Loucy (cell line): ENCODE measurements around the gene FOXJ3.

Experiments
- H2AFZ ChIP-seq: fragments of 200-600 bp; sonication (generic); 2 replicates; pipeline ENCODE4 v1.6.0; 2016; ENCODE audit warnings: antibody characterized with exemption, mild to moderate bottlenecking, low read length, moderate library complexity
- H3F3A ChIP-seq: fragments of 200-600 bp; 2 replicates; pipeline ENCODE4 v1.6.0; 2016; ENCODE audit warnings: antibody characterized with exemption, low read depth, mild to moderate bottlenecking
- H3K27me3 ChIP-seq: fragments of 200-600 bp; sonication (generic); 2 replicates; pipeline ENCODE4 v1.6.1; 2014; ENCODE audit warnings: low read length, mild to moderate bottlenecking; ENCODE audit not compliant: insufficient read depth, poor library complexity, severe bottlenecking
- H3K36me3 ChIP-seq: fragments of 200-600 bp; sonication (generic); 2 replicates; pipeline ENCODE4 v1.6.1; 2016; ENCODE audit warnings: low read length; ENCODE audit not compliant: insufficient read depth
- H3K4me1 ChIP-seq: fragments of 200-600 bp; sonication (generic); 2 replicates; pipeline ENCODE4 v1.5.1; 2014; ENCODE audit warnings: low read length, mild to moderate bottlenecking; ENCODE audit not compliant: insufficient read depth, poor library complexity, severe bottlenecking
- H3K4me2 ChIP-seq: fragments of 200-600 bp; sonication (generic); 2 replicates; pipeline ENCODE4 v1.6.0; 2014; ENCODE audit warnings: antibody characterized with exemption, low read length, low read depth, mild to moderate bottlenecking; ENCODE audit not compliant: poor library complexity, severe bottlenecking
- H3K4me3 ChIP-seq: fragments of 200-600 bp; sonication (generic); 2 replicates; pipeline ENCODE4 v1.5.1; 2014; ENCODE audit warnings: low read length, mild to moderate bottlenecking, mixed read lengths; ENCODE audit not compliant: poor library complexity, severe bottlenecking
- H3K79me2 ChIP-seq: fragments of 200-600 bp; sonication (generic); 2 replicates; pipeline ENCODE4 v1.6.1; 2014; ENCODE audit warnings: low read length; ENCODE audit not compliant: insufficient read depth
- H3K9ac ChIP-seq: fragments of 200-600 bp; sonication (generic); 2 replicates; pipeline ENCODE4 v1.6.0; 2014; ENCODE audit warnings: mild to moderate bottlenecking, low read depth, low read length, moderate library complexity; ENCODE audit not compliant: poor library complexity, severe bottlenecking
- H3K9me2 ChIP-seq: fragments of 200-600 bp; sonication (generic); replicated peaks from 2 replicates; pipeline ENCODE4 v1.6.1; 2016; ENCODE audit warnings: low read depth, low read length, mixed read lengths
- H3K9me3 ChIP-seq: fragments of 200-600 bp; sonication (generic); 2 replicates; pipeline ENCODE4 v1.6.1; 2014; ENCODE audit warnings: mild to moderate bottlenecking, antibody characterized with exemption, low read length, low read depth; ENCODE audit not compliant: insufficient read depth
- H4K20me1 ChIP-seq: fragments of 200-600 bp; sonication (generic); 2 replicates; pipeline ENCODE4 v1.6.0; 2014; ENCODE audit warnings: antibody characterized with exemption, low read length, mild to moderate bottlenecking; ENCODE audit not compliant: insufficient read depth, poor library complexity, severe bottlenecking
- EZH2phosphoT487 ChIP-seq: fragments of 200-600 bp; IDR thresholded peaks from 2 replicates; pipeline ENCODE4 v1.6.1; 2018; ENCODE audit warnings: antibody characterized with exemption, mild to moderate bottlenecking, moderate library complexity, borderline replicate concordance
- TF ChIP-seq, protein P1 (sequence below): fragments of 200-600 bp; sonication (generic); conservative IDR thresholded peaks from 2 replicates; pipeline ENCODE4 v1.5.1; 2014; ENCODE audit warnings: mild to moderate bottlenecking, antibody characterized with exemption, low read length

Gene FOXJ3

DNA sequence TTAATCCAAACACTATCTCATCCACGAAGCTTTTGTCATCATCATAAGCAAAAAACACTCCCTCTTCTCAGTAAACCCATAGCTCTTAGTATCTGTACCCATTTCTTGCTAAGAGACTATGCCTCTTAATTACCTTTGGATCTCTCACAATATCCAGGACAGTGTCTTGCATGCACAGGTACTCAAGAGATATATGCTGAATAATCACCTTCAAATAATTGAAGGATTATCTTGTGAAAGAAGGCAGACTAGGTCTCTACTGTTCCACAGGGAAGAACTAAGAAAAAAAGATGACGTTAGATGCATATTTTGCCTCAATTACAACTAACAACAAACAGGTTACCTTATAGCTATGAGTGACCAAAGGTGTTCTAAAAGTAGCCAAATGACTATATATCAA lies 11.5 kb downstream of the FOXJ3 start:
- Histone ChIP-seq H3K9me2 (no peaks in the 10 kb centered on the region), H3K36me3 (no peaks in the 10 kb centered on the region), H3K4me2 (no peak overlapping the region), H2AFZ (no peak overlapping the region), H3F3A (peaks cover 12% of the 10 kb centered on the region; the same call in 1 of the 2 replicates), H3K79me2 (peaks cover 90% of the 10 kb centered on the region), H4K20me1 (peaks cover 75% of the 10 kb centered on the region), H3K27me3 (no peaks in the 10 kb centered on the region), H3K9me3 (no peaks in the 10 kb centered on the region), H3K4me1 (peaks cover 64% of the 10 kb centered on the region), H3K9ac (no peak overlapping the region), H3K4me3 (no peak overlapping the region)
- TF ChIP-seq, protein P1, sequence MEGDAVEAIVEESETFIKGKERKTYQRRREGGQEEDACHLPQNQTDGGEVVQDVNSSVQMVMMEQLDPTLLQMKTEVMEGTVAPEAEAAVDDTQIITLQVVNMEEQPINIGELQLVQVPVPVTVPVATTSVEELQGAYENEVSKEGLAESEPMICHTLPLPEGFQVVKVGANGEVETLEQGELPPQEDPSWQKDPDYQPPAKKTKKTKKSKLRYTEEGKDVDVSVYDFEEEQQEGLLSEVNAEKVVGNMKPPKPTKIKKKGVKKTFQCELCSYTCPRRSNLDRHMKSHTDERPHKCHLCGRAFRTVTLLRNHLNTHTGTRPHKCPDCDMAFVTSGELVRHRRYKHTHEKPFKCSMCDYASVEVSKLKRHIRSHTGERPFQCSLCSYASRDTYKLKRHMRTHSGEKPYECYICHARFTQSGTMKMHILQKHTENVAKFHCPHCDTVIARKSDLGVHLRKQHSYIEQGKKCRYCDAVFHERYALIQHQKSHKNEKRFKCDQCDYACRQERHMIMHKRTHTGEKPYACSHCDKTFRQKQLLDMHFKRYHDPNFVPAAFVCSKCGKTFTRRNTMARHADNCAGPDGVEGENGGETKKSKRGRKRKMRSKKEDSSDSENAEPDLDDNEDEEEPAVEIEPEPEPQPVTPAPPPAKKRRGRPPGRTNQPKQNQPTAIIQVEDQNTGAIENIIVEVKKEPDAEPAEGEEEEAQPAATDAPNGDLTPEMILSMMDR: no peak
- TF ChIP-seq EZH2phosphoT487: no peak

DNA sequence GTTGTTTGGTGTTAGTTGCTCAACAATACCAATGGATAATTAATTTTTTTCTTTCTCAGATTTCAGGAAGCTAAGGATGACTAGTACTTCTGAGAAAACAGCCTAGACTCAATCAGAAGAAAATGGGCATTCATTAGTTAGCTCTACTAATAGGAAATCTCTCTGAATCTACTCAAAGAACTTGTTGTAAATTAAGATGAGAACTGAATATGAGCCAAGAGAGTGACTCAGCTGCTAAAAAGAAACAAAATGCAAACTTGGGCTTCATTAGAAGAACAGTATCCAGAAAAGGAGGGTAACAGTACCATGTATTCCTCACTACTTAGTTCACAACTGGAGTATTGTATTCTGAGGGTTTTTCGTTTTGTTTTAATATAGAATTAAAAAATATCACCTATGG lies 12.5 kb downstream of the FOXJ3 start:
- TF ChIP-seq, protein P1: no peak
- TF ChIP-seq EZH2phosphoT487: no peak
- no peak overlapping the region for H3K4me2 ChIP-seq
- H4K20me1 ChIP-seq: peaks cover 68% of the 10 kb centered on the region

DNA sequence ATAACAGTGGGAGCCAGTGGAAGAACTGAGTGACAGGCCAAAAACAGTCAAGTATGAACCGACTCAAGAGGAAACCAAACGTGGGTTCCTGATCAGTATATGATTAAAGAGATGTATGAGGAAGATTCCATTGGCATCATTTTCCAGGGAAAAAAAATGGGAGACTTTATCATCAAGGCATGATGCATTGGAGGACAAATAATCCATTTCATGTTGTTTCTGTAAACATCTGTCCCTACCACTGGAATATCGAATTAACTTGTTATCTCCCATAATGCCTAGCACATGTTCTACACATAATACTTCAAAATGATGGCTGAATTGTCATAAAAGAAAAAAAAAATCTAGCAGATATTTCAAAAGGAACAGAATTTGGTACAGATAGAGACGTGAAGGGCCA lies 13.3 kb downstream of the FOXJ3 start:
- no peak overlapping the region for H3K9ac ChIP-seq
- no peaks in the 10 kb centered on the region for H3K9me2 ChIP-seq
- H4K20me1 ChIP-seq: peaks cover 68% of the 10 kb centered on the region

More for the DNA sequence above, 12.5 kb downstream of the FOXJ3 start:
- Histone ChIP-seq H3K27me3 (no peaks in the 10 kb centered on the region), H2AFZ (no peak overlapping the region), H3K79me2 (peaks cover 90% of the 10 kb centered on the region), H3K4me3 (no peak overlapping the region), H3K36me3 (no peaks in the 10 kb centered on the region), H3F3A (peaks cover 12% of the 10 kb centered on the region; the same call in 1 of the 2 replicates), H3K9me3 (no peaks in the 10 kb centered on the region), H3K4me1 (peaks cover 66% of the 10 kb centered on the region), H3K9me2 (no peaks in the 10 kb centered on the region), H3K9ac (no peak overlapping the region)

More for the DNA sequence above, 13.3 kb downstream of the FOXJ3 start:
- H2AFZ ChIP-seq: no peak overlapping the region
- H3K4me3 ChIP-seq: no peak overlapping the region
- H3F3A ChIP-seq: peaks cover 12% of the 10 kb centered on the region; the same call in 1 of the 2 replicates
- H3K27me3 ChIP-seq: no peaks in the 10 kb centered on the region
- H3K9me3 ChIP-seq: no peaks in the 10 kb centered on the region
- H3K4me1 ChIP-seq: peaks cover 68% of the 10 kb centered on the region
- H3K79me2 ChIP-seq: peaks cover 90% of the 10 kb centered on the region
- TF ChIP-seq, protein P1: no peak
- TF ChIP-seq EZH2phosphoT487: no peak
- H3K36me3 ChIP-seq: no peaks in the 10 kb centered on the region
- no peak overlapping the region for H3K4me2 ChIP-seq
